Ascending aorta (tissue), 2 donors: ENCODE results near the gene IL11. TPM values are rescaled to one million over a fixed set of nuclear protein-coding genes. Genes with fewer than 3 reads are reported as not detected.

Experiments used
- DNase-seq, 2 donors: peaks; one replicate each; pipeline ENCODE4 v3.0.0-alpha.2; 2019; ENCODE audit warnings: low spot score in 2 of 2
- H3K27ac ChIP-seq, 2 donors: fragments of 200-600 bp; sonication (generic); one replicate each; pipeline ENCODE4 v1.5.1; 2016 to 2017; ENCODE audit warnings: mild to moderate bottlenecking in 1 of 2
- H3K27me3 ChIP-seq: fragments of 200-600 bp; sonication (generic); one replicate; pipeline ENCODE4 v1.5.1; 2017
- H3K36me3 ChIP-seq, 2 donors: fragments of 200-600 bp; sonication (generic); one replicate each; pipeline ENCODE4 v1.5.1; 2016
- H3K4me1 ChIP-seq, 2 donors: fragments of 200-600 bp; sonication (generic); one replicate each; pipeline ENCODE4 v1.5.1; 2016 to 2017; ENCODE audit warnings: mild to moderate bottlenecking in 1 of 2
- H3K4me3 ChIP-seq, 2 donors: fragments of 200-600 bp; sonication (generic); one replicate each; pipeline ENCODE4 v1.5.1; 2016 to 2017; ENCODE audit warnings: mild to moderate bottlenecking in 1 of 2
- H3K9me3 ChIP-seq, 2 donors: fragments of 200-600 bp; sonication (generic); one replicate each; pipeline ENCODE4 v1.5.1; 2016
- intact Hi-C: fragments of 100-400 bp; cut with DNase I; formaldehyde crosslinking; loops from one replicate; pipeline ENCODE4 v1.15.1; 2023
- total RNA-seq: library from RNA; depleted of rRNA; stranded (reverse); fragments of >200 nt; gene quantifications from one replicate; pipeline ENCODE4 v1.1.0, GENCODE V29; 2016
- TF ChIP-seq, protein P1 (sequence below), 3 experiments: fragments of 200-600 bp in 2 of 3; fragments of 450-650 bp in 1 of 3; sonication (generic) in 2 of 3; IDR thresholded peaks; one replicate each; pipeline ENCODE4 v1.5.1; 2016 to 2019; ENCODE audit warnings: antibody characterized with exemption in 3 of 3, mild to moderate bottlenecking in 1 of 3, moderate library complexity in 1 of 3

The IL11 gene
- total RNA-seq, 1 donor from 2014 or later = not detected

DNA sequence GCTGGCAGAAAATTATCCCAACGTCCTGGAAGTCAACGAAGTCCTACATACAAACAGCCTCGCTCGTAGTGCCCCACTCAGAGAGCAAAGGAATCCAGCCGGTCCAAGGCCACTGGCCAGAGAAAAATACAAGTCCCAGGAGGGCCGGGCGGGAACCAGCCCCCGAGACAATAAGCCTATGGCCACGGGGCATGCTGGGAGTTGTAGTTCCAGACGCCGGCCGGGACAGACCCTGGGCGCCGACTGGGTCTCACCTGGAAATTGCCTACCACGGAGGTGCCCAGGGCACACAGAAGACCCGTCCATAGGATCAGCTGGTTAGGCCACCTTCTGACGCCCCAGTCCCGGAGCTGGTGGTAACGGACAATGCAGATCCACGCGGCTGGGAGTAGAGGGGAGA, 50.5 kb downstream of the IL11 start:
- Histone ChIP-seq H3K27me3 (no peaks in the 10 kb centered on the region), H3K4me1 (no peaks in the 10 kb centered on the region), H3K4me3 (no peak overlapping the region), H3K27ac (no peak overlapping the region), H3K9me3 (no peaks in the 10 kb centered on the region), H3K36me3 (no peaks in the 10 kb centered on the region)
- no peak for DNase-seq
- intact Hi-C loops = no loop called here
- TF ChIP-seq, protein P1, sequence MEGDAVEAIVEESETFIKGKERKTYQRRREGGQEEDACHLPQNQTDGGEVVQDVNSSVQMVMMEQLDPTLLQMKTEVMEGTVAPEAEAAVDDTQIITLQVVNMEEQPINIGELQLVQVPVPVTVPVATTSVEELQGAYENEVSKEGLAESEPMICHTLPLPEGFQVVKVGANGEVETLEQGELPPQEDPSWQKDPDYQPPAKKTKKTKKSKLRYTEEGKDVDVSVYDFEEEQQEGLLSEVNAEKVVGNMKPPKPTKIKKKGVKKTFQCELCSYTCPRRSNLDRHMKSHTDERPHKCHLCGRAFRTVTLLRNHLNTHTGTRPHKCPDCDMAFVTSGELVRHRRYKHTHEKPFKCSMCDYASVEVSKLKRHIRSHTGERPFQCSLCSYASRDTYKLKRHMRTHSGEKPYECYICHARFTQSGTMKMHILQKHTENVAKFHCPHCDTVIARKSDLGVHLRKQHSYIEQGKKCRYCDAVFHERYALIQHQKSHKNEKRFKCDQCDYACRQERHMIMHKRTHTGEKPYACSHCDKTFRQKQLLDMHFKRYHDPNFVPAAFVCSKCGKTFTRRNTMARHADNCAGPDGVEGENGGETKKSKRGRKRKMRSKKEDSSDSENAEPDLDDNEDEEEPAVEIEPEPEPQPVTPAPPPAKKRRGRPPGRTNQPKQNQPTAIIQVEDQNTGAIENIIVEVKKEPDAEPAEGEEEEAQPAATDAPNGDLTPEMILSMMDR (IDR thresholded peaks at IDR 0.05) = no peak

DNA sequence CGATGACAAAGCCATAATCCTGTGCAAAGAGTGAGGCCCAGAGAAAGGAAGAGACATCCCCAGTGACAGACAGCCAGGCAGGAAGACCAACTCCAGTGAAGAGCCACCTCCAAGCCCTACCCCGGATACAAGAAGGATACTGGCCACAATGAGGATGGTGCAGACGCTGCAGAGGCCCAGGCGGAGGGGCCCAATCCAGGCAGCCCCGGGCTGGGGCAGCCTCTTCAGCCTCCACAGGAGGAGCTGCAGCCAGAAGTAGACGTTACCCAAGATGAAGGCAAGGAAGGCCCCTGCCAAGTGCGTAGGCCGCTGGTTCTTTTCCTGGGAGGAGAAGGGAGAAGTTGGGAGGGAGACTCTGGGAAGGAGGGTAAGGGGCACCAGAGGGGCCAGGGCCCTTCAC, 53.6 kb downstream of the IL11 start:
- no peak for DNase-seq
- intact Hi-C loops = no loop called here
- TF ChIP-seq, protein P1 (IDR thresholded peaks at IDR 0.05) = no peak
- no peaks in the 10 kb centered on the region for H3K4me1 ChIP-seq
- no peaks in the 10 kb centered on the region for H3K9me3 ChIP-seq
- no peak overlapping the region for H3K27ac ChIP-seq
- H3K4me3 ChIP-seq = no peak overlapping the region
- H3K36me3 ChIP-seq = no peaks in the 10 kb centered on the region
- no peaks in the 10 kb centered on the region for H3K27me3 ChIP-seq

DNA sequence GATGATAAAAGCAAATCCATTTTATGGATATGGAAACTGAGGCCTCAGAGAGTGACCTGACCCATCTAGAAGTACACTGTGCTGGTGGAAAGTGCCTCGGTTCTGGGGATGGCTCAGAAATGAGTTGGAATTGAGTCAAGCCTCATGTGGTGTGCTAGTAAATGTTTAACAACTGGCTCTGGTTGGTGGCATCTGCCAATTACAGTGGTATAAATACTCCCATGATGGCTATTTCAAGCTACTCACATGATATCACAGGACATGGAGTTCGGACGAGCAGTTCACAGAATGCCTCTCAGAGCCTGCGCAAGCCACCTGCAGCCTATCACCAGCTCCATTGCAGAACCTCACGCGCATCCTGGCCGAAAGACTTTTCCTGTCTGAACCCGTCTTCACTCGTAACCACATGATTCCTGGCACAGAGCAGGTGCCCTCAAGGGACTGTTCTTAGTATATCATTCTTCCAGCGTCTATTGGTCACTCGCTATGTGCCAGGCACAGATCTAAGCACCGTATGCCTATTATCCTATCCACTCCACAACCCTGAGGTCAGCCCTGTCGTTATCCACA, 54.2 kb downstream of the IL11 start:
- DNase-seq = no peak
- no peaks in the 10 kb centered on the region for H3K9me3 ChIP-seq
- H3K4me3 ChIP-seq = no peak overlapping the region
- intact Hi-C loops = no loop called here
- no peak overlapping the region for H3K27ac ChIP-seq
- no peaks in the 10 kb centered on the region for H3K36me3 ChIP-seq
- TF ChIP-seq, protein P1 (IDR thresholded peaks at IDR 0.05) = no peak
- H3K27me3 ChIP-seq = no peaks in the 10 kb centered on the region
- no peaks in the 10 kb centered on the region for H3K4me1 ChIP-seq

DNA sequence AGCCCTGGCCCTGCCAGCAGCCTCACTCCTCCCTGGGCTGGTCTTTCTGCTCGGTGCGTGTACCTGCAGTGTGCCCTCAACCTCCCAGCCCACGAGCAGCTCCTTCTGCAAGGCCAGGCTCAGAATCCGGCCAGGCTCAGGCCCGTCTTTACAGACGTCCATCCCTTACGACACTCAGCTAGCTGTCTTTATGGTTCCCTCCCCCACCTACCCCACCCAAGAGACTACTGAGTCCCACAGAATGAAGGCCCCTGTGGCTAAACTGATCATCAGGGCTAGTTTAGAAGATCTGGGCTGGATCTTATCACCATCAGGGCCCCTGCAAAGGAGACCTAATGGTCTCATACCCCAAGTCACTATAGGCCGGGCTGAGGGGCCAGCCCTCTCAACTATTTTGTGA, 55.9 kb downstream of the IL11 start:
- intact Hi-C loops = no loop called here
- no peak for DNase-seq
- Histone ChIP-seq H3K36me3 (peaks cover 4 to 9% of the 10 kb centered on the region in 2 donors), H3K9me3 (no peaks in the 10 kb centered on the region), H3K27me3 (no peaks in the 10 kb centered on the region), H3K27ac (no peak overlapping the region), H3K4me1 (no peaks in the 10 kb centered on the region), H3K4me3 (no peak overlapping the region)
- TF ChIP-seq, protein P1 (IDR thresholded peaks at IDR 0.05) = no peak

Other genes starting within 250 kb of the IL11 start
- gene TNNT1, start 221.3 kb downstream of the IL11 start, total RNA-seq = not detected
- gene TNNI3, start 212.7 kb downstream of the IL11 start, total RNA-seq = not detected
- gene DNAAF3, start 203.8 kb downstream of the IL11 start, total RNA-seq = not detected
- gene SYT5, start 190.2 kb downstream of the IL11 start, total RNA-seq = not detected
- 0.64 TPM for gene PTPRH, start 161.0 kb downstream of the IL11 start, total RNA-seq
- gene TMEM86B, start 141.7 kb downstream of the IL11 start, total RNA-seq = not detected
- gene PPP6R1, start 111.4 kb downstream of the IL11 start, total RNA-seq = 68.3 TPM
- 72.7 TPM for gene HSPBP1, start 90.4 kb downstream of the IL11 start, total RNA-seq
- gene BRSK1, start 86.5 kb downstream of the IL11 start, total RNA-seq = 6.5 TPM
- not detected for gene TMEM150B, start 45.1 kb downstream of the IL11 start, total RNA-seq
- gene KMT5C, start 30.6 kb downstream of the IL11 start, total RNA-seq = 21.7 TPM
- not detected for gene COX6B2, start 15.7 kb downstream of the IL11 start, total RNA-seq
- not detected for gene GARIN5B, start 7.2 kb downstream of the IL11 start, total RNA-seq
- not detected for gene TMEM190, start 6.4 kb upstream of the IL11 start, total RNA-seq
- not detected for gene TMEM238, start 13.8 kb upstream of the IL11 start, total RNA-seq
- 542 TPM for gene RPL28, start 15.5 kb upstream of the IL11 start, total RNA-seq
- gene UBE2S, start 37.3 kb upstream of the IL11 start, total RNA-seq = 82.6 TPM
- gene SHISA7, start 72.8 kb upstream of the IL11 start, total RNA-seq = 0.85 TPM
- 96.7 TPM for gene ISOC2, start 91.2 kb upstream of the IL11 start, total RNA-seq
- gene C19orf85, start 94.3 kb upstream of the IL11 start, total RNA-seq = not detected
- 13.2 TPM for gene ZNF628, start 106.2 kb upstream of the IL11 start, total RNA-seq
- gene NAT14, start 114.7 kb upstream of the IL11 start, total RNA-seq = 21.6 TPM
- gene SSC5D, start 118.0 kb upstream of the IL11 start, total RNA-seq = 22.4 TPM
- gene SBK2, start 166.7 kb upstream of the IL11 start, total RNA-seq = not detected
- not detected for gene SBK3, start 175.1 kb upstream of the IL11 start, total RNA-seq
- 14.2 TPM for gene ZNF579, start 210.4 kb upstream of the IL11 start, total RNA-seq
- 30.5 TPM for gene FIZ1, start 229.1 kb upstream of the IL11 start, total RNA-seq
- gene ZNF524, start 229.8 kb upstream of the IL11 start, total RNA-seq = 28.6 TPM
- 22.0 TPM for gene ZNF865, start 235.2 kb upstream of the IL11 start, total RNA-seq